NB4 (cell line): ENCODE data around the gene OTOF.

Source experiments
- DNase-seq: peaks from one replicate; pipeline ENCODE4 v3.0.0; 2010; ENCODE audit warnings: low read depth
- H3K4me3 ChIP-seq: one replicate; pipeline ENCODE4 v1.5.1; 2011; ENCODE audit warnings: mild to moderate bottlenecking, low read depth, low read length, moderate library complexity
- MAX ChIP-seq: IDR thresholded peaks from 2 replicates; pipeline ENCODE4 v1.6.1; 2011; ENCODE audit warnings: low read depth, low read length
- MYC ChIP-seq: IDR thresholded peaks from 2 replicates; pipeline ENCODE4 v1.6.1; 2011; ENCODE audit warnings: low read depth, low read length
- POLR2A ChIP-seq: IDR thresholded peaks from 2 replicates; pipeline ENCODE4 v1.6.1; 2011; ENCODE audit warnings: mild to moderate bottlenecking; ENCODE audit not compliant: insufficient read length; ENCODE audit errors: extremely low read depth
- TF ChIP-seq, protein P1 (sequence below): IDR thresholded peaks from one replicate; pipeline ENCODE4 v1.5.1; 2012; ENCODE audit warnings: low read depth, low read length

OTOF gene

GRCh38 chr2:26460613-26461031 is 17.3 kb downstream of the OTOF start:
- no peak for TF ChIP-seq POLR2A
- TF ChIP-seq MAX = no peak
- TF ChIP-seq, protein P1, sequence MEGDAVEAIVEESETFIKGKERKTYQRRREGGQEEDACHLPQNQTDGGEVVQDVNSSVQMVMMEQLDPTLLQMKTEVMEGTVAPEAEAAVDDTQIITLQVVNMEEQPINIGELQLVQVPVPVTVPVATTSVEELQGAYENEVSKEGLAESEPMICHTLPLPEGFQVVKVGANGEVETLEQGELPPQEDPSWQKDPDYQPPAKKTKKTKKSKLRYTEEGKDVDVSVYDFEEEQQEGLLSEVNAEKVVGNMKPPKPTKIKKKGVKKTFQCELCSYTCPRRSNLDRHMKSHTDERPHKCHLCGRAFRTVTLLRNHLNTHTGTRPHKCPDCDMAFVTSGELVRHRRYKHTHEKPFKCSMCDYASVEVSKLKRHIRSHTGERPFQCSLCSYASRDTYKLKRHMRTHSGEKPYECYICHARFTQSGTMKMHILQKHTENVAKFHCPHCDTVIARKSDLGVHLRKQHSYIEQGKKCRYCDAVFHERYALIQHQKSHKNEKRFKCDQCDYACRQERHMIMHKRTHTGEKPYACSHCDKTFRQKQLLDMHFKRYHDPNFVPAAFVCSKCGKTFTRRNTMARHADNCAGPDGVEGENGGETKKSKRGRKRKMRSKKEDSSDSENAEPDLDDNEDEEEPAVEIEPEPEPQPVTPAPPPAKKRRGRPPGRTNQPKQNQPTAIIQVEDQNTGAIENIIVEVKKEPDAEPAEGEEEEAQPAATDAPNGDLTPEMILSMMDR = no peak
- no peak for TF ChIP-seq MYC
- DNase-seq = no peak
- no peak overlapping the region for H3K4me3 ChIP-seq

DNA sequence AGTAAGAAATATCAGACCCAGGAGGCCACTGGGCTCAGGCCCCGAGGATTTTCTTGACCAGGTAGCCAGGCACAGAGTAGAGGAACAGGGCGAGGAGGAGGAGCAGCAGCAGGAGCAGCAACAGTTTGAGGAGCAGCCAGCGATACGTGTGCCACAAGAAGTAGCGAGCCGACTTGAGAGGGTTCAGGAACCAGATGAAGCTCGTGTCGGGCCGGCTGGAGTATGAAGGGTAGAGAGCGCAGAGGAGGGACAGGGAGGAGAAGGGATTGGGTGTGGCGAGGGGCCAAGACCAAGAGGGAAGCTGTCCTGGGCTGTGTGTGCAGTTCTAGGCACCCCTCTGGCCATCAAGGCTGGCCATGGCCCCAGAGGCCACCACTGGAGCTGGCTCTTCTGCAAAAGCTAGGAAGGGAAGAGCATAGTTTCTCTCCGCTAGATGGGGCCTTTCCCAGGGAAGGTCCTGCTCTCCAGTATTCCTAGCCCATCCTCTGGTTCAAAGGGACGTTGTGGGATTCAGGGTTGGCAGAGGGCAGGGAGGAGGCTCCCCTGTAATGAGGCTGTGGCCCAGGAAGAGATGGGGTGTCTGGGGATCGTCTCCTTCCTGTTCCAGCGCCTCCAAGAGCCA is 17.8 kb downstream of the OTOF start:
- DNase-seq = no peak
- no peak for TF ChIP-seq POLR2A
- TF ChIP-seq, protein P1 = no peak
- no peak for TF ChIP-seq MYC
- TF ChIP-seq MAX = no peak

GRCh38 chr2:26458365-26459042 is 19.4 kb downstream of the OTOF start:
- no peak for TF ChIP-seq MYC
- H3K4me3 ChIP-seq = no peak overlapping the region
- no peak for DNase-seq

More for the DNA sequence above, 17.8 kb downstream of the OTOF start:
- no peak overlapping the region for H3K4me3 ChIP-seq

- DNase-seq = no peak
- no peak for TF ChIP-seq MAX
- TF ChIP-seq, protein P1 = no peak
- TF ChIP-seq MYC = no peak
- no peak for TF ChIP-seq POLR2A
Measured at GRCh38 chr2:26457695-26458364, 20.1 kb downstream of the OTOF start.

GRCh38 chr2:26457251-26457666 is 20.7 kb downstream of the OTOF start:
- no peak for DNase-seq
- TF ChIP-seq MAX (no peak), POLR2A (no peak), MYC (no peak)
- TF ChIP-seq, protein P1 = no peak
- H3K4me3 ChIP-seq = no peak overlapping the region

More at GRCh38 chr2:26457695-26458364, 20.1 kb downstream of the OTOF start:
- H3K4me3 ChIP-seq = no peak overlapping the region

GRCh38 chr2:26456440-26457250 is 21.3 kb downstream of the OTOF start:
- DNase-seq = peak; percentile 42
- TF ChIP-seq POLR2A (no peak), MYC (no peak), MAX (no peak)
- TF ChIP-seq, protein P1 = no peak
- H3K4me3 ChIP-seq = no peak overlapping the region
